ENCODE measurements around the gene A2M. TPM values are rescaled to one million over a fixed set of nuclear protein-coding genes. Genes with fewer than 3 reads are reported as not detected.

A2M gene
- 10.8 and 12.1 TPM in 2 replicates for total RNA-seq

DNA sequence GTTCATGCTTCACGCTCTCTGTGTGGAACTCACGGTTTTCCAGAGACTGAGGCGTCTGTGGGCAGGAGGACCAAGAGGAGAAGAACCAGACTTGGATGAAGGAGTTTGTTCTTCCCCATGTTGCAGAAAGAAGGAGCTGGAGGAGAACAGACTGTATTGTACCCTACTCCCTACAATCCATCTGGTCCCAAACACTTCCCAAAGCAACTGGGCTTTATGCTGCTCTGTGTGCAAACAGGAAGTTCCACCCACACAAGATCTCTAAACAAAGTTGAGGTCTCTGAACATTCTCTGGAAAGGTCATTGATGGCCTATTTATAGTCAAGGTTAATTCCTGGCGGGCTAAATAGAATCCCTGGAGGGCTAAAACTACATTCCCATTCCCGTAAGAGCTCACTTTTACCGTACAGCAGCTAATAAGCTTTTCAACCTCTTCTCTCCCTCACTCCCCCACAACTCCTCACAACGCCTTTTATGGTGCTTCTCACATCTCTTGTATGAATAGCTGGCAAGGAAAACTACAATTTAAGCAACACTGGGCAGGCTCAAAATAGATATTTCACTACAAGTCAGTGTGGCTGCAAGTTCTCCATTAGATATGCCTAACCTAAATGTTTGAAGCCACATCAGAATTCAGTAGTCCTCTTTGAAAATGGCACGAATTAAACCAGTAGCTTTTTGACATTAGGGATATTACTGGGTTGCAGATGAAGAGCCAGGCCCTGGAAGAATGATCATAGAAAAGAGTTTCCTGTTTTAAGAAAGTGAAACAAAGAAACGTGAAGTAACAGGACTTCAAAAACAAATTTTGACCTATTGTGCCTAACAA lies at the start of gene A2M:
TSS of gene A2M (minus strand) at position 189 of the 829 bp plus-strand sequence. CDS start at position 119, 70 bp downstream.

Other genes with a start within 250 kb of the A2M start
- 8.5 and 12.5 TPM in 2 replicates for gene PHC1, start 201.4 kb downstream of the A2M start, total RNA-seq
- gene M6PR, start 166.3 kb downstream of the A2M start, total RNA-seq = 309 and 402 TPM in 2 replicates
- 0.28 and 0.65 TPM in 2 replicates for gene KLRG1, start 126.4 kb downstream of the A2M start, total RNA-seq
- not detected in 2 replicates for gene PZP, start 92.5 kb upstream of the A2M start, total RNA-seq

Measured in smooth muscle cell of bladder (primary cell).